Measurements from ENCODE around the gene GMPPB.
"Not testable (repeated sequence)": the region's sequence is repeated elsewhere in the genome, so short reads cannot be mapped to it uniquely, and the experiment has no call there.

The GMPPB gene

DNA sequence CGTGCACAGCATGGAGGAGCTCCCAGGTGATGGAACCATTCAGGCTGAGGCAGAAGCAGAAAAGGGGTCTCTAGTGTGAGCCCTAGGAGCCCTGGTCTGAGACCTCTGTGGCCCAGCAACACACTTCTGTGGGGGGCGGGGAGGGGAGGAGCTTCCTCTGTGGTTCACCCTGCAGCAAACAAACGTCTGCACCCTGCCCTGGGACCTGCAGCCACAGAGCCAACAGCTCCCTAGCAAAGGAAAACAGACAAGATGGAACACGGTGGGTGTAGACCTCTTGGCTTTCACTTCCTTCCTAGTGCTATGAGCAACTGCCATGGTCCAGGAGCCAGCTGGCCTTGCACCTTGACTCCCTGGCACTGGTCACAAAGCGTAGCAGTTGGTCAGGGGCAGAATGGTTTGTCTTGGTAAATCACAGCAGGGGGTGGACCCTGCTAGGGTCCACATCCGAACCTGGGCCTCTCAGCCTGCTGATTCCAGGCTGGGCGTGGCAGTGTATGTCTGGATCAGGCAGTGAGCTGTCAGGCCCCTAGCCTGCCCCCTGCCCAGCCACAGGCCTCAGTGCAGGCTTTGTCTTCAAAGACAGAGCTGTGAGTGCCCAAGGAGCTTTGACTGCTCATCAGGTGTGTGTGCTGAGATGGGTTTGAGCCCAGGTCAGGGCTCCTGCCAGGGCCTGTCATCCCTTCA is 11.0 kb downstream of the GMPPB start:
- DNase-seq, result no peak

DNA sequence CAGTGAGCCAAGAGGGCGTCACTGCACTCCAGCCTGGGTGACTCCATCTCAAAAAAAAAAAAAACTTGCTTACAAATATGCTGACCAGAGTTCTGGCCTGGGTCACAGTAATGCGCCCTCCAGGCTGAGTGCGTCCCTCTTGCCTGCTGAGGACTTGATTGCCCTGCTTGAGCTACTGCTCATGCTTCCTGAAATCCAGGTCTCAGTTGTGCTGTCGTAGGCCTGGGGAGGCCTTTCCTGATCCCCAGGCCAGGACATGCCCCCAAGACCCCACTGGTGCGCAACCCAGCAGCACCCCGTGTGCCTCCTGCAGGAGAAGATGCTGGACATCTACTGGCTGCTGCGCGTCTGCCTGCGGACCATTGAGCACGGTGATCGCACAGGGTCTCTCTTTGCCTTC is 11.6 kb downstream of the GMPPB start:
- DNase-seq, result no peak

DNA sequence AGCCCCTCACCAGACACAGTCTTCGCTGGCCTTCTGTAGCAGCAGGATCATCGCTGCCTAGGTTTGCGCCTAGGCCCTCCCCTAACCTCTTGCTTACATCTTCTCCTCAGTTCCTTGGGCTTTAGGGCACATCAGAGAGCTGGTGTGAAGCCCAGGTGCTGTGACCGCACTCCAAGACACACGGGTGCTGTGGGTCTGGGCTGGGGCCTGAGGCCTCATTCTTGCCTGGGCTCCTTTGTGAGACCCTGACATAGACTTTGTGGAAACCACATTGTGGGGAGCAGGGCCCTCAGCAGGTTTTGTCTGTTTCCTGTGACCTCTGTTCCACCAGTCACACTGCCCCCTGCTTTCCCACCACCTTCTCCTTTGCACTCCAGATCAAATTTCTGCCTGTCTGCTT is 12.3 kb downstream of the GMPPB start:
- no peak for DNase-seq

DNA sequence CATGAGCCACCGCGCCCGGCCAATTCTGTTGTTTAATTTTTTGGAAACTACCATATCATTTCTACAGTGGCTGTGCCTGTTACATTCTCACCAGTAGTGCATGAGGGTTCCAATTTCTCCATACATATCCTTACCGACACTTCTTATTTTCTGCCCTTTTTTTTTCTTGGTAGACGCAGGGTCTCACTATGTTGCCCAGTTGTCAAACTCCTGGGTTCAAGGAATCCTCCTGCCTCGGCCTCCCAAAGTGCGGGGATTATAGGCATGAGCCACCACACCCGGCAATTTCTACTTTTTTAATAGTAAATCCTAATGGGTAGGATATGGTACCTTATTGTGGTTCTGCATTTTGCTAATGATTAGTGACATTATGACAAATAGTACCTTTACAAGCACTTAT is 13.9 kb downstream of the GMPPB start:
- no peak for DNase-seq

DNA sequence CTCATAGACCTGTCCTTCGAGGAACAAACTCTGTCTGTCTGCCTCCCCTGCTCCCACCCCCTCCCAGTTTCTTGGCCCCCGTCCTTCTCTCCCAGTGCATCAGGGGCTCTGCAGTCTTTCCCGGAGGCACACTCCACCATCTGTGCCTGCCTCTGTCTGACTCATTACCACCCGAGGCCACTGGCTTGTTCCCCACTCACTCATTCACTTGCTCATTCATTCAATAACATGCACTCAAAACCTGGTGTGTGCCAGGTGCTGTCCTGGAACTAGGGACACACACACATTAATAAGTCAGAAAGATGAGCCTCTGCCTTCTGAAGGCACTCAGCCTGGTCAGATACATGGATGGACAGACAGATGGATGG is 16.7 kb downstream of the GMPPB start:
- no peak for DNase-seq

DNA sequence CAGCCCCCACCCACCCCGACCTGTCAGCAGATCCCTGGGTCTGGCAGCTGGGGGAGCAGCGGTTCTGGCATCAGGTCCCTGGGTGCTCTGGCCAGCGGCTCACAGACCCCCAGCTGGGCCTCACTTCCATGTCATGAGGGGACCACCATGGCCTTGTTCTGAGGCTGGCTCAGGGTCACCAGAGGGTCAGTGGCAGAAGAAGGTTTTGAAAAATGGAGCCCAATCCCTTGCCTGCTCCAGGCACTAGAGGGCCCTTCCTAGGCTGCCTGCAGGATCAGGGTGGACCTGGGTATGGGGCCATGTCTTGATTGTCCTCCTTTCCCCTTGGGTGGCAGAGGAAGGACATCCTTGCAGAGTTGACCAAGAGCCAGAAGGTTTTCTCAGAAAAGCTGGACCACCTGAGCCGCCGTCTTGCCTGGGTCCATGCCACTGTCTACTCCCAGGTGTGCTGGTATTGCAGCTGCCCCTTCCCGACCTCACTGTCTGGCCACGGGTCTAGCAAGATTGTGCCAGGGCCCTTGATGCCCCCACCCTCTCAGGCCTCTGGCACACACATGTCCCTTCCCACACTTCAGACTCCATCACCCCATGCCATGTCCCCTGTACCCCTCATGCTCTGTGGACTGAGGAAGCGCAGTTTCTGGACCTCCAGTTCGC is 17.2 kb downstream of the GMPPB start:
- DNase-seq, result no peak

DNA sequence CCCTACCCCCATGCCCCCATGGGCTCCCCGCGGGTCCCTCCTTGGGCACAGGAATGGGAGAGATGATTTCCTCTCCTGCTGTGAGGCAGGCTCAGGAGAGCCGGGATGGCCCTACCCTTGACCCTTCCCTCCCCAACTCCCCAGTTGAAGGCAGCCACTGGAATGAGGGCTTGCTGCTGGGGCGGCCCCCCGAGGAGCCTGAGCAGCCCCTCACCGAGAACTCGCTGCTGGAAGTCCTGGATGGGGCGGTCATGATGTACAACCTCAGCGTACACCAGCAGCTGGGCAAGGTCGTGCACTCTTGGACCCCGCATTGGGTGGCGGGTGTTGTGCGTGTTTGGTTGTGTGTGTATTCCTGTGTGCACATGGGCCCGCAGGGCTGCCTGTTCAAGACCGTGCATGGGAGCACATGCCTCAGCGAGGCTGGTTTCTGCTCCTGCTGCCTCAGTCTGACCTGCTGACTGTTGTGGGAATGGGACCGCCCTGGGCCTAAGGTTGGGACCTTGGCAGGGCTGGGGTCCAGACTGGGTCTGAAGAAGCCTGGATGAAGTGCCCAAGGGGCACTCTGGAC is 18.3 kb downstream of the GMPPB start:
- no peak for DNase-seq

DNA sequence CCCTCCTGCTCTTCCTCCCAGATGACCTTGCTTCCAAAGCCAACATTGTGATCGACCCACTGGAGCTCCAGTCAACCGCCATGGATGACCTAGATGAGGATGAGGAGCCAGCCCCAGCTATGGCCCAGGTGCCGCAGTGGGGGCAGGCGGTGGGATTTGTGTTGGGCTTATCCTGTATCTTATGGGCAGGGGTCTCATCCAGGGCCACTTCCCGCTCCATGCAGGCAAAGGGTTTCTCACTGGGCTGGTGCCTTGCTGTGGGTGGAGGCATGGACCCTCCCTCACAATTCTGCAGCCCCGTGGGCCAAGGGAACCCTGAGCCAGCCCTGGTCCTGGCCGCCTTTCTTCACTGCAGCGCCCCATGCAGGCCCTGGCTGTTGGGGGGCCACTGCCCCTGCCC is 19.1 kb downstream of the GMPPB start:
- DNase-seq, result no peak

DNA sequence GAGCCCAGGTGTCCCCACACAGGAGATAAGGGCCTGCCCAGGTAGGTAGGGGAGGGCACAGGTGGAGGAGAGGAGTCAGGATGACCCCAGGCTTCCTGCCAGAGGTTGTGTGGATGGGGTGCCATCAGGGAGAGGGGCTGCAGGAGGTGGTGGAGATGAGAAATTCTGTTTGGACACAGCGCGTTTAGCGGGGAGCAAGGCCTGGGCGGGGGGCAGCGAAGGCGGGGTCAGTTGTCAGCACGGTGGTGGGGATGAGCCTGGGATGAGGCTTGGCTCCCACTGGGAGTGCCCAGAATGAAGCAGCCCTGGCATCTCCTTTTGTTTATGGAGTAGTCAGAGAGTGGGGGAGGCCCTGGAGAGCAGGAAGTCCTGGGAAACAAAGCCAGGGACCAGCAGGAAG is 19.8 kb downstream of the GMPPB start:
- DNase-seq, result no peak

DNA sequence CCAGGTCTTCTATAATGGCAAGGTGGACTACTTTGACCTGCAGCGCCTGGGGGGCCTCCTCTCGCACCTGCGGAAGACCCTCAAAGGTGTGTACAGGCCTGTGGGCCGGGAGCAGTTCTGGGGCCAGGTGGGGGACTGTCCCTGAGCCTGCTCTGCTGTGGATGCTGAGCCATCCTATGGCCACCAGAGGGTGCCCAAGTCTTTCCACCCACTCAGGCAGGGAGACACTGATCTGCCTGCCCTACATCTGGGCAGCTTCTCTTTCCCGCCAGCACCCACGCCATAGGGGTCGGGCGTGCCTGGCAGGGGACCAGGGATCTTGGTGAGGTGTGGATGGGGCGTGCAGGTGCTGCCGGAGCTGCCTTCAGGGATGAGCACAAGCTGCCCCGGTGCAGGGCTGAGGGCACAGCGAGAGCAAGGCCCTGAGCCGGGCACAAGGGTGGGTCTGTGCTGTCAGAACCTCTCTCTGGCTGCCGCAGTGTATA is 20.3 kb downstream of the GMPPB start:
- DNase-seq, result no peak

DNA sequence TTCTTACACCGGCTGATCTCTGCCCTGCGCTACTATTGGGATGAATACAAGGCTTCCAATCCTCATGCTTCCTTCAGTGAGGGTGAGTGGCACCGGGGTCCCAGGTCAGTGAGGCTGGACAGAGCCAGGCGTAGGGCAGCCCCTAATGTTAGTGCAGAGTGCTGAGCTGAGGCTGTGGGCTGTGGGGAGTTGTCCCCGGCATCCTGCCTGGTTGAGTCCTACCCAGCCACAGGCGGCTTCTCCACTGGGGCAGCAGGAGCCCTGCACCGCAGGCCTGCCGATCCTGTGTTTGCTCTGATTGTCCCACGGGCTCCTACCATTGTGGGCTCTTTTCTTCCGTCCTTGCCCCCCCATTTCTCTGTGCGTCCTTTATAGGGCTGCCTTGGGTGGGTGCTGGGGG is 21.1 kb downstream of the GMPPB start:
- DNase-seq, result no peak

DNA sequence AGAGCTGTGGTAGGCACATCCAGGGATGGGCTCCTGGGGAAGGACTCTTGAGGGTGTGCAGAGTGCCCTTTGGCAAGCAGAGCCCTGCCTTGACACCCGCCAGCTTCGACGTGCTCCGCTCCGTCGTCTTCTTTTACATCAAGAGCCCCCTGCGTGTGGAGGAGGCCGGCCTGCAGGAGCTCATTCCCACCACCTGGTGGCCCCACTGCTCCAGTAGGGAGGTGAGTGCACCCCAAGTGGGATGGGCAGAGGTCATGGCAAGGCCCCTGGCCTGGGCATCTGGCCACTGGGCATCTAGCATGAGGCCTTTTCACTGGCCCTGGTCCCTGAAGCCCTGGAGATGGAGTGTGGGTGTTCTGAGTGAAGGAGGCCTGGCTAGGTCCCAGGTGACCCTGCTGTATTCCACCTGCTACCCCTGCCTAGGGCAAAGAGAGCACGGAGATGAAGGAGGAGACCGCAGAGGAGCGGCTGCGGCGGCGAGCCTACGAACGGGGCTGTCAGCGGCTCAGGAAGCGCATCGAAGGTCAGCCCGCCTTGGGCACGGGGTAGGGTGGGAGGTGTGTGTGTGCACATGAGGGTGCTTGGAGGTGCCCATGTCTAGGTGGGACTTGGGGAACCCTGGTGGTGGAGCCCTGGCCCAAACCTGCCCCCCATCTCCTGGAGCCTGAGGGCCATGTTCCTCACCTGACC is 22.2 kb downstream of the GMPPB start:
- DNase-seq, result no peak

DNA sequence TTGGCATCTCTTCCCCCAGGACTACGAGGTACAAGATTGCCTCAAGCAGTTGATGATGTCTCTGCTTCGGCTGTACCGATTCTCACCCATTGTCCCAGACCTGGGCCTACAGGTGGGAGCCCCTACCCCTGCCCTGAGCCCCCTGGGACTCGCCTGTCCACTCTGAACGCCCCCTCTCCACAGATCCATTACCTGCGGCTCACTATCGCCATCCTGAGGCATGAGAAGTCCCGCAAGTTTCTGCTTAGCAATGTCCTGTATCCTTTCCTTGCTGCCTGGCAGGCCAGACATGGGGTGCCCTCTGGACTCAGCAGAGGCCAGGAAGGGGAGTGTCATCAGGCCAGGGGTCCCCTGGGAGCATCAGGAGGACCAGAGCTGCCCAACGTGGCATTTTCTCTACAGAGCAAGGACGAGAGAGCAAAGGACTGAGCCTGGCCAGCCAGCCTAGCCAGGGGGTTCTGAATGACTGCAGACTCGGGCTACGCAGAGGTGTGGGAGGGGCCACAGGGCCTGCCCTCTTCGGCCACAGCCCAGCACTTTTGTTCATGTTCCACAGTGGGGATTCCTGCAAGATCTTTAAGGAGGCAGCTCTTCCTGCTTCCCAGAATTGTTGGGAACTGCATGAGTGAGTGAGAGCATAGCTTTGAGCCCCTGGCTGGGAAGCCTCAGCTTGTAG is 23.2 kb downstream of the GMPPB start:
- DNase-seq, result no peak

DNA sequence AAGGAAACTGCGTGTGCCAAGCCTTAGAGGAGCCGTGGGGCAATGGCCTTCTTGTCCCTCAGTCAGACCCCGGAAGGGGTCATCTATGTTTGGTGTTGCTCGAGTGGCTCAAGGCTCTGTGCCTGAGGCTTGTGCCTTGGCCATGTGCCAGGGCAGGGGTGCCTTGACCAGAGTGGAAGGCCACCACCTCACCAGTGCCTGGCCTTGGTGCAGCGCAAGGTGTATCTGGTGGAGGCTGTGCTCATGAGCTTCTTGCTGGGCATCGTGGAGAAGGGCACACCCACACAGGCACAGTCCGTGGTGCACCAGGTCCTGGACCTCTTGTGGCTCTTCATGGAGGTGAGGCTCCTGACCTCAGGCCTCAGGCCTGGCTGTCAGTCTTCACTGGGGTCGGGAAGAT is 23.7 kb downstream of the GMPPB start:
- DNase-seq, result no peak

DNA sequence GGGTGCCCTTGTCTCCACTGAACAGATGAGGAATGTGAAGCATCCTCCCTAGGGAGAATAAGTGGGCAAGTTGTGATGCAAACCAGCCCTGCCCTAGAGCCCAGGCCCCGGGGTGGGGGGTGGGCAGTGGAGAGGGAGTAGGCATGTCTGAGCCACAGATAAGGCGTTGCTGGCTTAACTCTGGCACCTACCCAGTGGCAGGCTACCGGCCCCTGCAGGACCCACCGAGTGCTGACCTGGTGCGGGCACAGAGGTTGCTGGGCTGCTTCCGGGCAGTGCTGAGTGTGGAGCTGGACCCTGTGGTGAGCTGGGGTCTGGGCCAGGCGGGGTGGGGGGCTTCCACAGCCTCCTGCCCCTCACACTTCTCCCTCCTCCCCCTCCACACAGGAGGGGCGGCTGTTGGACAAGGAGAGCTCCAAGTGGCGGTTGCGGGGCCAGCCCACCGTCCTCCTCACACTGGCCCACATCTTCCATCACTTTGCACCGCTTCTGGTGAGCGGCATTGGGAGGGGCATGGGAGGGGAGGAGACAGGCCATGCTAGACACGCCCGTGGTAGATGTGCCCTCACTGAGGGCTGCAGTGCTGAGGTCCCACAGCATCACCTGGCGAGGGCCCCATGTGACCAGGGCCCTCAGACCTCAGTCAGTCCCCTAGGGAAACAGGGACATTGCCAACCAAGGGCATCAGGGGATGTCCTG is 24.3 kb downstream of the GMPPB start:
- DNase-seq, result no peak

DNA sequence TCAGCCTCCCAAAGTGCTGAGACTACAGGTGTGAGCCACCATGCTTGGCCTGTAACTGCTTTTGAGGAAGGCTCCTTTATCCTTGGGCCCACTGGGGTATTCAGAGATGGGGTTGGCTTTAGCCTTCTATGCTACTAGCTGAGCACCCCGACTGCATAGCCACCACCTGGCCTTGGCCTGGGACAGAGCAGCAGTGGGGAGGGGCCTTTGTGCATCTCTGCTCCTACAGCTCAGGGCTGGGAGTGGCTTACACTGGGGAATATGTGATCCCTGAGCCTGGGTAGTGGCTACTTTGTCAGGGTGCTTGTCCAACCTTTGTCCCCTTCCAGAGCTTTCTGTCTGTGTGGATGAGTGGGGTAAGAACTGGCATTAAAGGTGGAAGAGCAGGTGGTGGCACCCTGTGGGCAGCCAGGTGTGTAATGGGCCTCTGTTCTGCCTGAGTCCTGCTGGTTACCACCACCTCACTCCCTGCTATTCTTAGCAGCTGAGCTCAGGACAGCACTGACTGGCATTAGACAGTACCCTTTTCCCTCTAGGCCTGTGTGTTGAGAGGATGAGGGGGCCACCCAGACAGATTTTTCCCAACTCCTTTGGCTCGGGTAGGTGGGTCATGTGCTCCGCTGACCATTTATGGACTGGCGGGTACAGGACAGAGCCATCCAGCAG is 28.3 kb downstream of the GMPPB start:
- DNase-seq, result not testable (repeated sequence)

DNA sequence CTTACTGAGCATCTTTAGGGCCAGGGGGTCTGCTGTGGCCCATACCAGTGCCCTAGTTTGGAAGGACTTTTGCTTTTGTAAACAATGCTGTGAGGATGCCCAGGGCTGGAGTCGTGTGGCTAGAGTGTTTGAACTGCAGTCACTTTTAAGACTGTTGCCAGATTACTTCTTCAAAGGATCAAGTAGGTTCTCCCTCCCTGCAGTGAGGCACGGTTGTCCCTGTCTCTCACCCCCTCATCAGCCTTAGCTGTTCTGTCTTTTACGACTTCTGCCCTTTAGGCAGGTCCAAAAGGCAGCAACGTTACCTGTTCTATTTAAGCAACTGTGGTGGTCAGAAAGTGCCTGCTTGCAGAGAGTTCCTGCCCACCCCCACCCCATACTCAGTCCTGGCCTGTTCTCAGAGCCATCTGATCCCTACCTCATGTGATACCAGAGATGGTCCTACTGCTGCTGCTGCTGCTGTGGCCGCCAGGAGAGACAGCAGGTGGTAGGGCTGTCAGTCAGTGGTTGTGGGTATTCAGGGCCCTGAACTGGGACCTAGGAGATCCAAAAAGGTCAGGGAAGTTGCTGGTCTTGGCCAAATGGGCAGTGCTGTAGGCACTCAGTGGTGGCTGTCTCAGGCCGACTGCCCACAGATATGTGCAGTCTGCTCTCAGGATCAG is 29.2 kb downstream of the GMPPB start:
- DNase-seq, result not testable (repeated sequence)

DNA sequence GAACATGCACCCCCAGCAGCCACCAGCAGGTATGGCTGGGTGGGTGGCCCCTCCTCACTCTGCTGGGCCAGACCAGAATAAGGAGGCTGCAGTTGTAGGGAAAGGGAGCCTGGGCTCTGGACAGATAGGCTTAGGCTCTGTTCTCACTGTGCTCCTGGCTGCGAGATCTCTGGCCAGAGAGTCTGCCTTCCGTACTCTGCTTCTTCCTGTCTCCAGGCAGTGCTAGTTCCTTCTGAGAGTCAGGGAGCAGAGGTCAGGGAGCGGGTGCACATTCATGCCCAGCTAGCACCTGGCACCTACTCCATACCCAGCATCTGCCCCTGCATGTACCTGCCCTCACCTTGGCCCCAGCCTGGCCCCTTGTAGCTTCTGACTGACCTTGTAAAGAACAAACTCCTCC is 32.3 kb downstream of the GMPPB start:
- not testable (repeated sequence) for DNase-seq

DNA sequence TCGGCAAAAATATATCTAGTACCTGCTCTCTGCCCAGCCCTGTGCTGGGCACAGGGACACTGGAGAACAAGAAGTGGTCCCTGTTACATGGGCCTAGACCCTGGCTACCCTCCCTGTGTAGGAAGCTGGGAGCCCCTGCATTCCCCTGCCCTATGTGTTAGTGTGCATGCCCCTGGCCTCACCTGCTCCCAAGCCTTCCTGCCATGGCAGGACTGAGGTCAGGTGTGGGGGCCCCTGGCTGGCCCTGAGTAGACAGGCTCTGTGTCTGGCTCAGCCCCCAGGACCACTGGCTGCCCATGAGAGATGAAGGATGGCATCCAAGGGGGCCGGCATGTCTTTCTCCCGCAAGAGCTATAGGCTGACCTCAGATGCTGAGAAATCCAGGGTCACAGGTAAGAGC is 32.9 kb downstream of the GMPPB start:
- not testable (repeated sequence) for DNase-seq

DNA sequence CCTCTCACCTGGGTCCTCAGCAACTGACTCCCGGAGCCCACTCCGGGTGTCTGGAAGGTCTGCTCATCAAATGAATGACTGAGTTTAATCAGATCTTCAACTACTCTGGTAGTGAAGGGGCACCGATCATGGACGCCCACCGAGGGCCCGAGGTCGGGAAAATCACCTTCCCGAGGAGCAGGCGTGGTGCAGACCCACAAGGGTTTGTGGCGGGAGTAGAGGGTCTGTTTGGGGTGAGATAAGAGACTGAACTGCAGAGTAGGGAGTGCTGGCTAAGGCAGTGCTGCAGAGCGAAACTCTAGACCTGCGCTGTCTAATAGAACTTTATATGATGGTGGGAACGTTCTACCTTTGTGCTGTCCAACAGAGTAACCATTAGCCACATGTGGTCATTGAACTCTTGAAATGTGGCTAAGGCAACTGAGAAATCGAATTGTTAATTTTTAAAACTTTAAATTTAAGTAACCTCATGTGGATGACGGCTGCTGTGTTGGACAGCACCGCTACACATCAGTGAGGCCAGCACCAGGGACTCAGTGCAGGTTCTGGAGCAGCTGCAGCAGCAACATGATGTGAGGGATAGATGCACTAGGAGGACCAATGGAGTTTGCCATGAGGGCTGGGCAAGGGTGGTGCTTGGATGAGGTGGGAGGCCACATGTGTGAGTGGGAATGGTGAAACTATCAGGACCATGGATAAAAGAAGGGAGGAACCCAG is 33.7 kb downstream of the GMPPB start:
- DNase-seq, result not testable (repeated sequence)

Measured in cortex of kidney (tissue), 1 donor.